ENCODE measurements around the gene MLN.

- no peak for TF ChIP-seq CTCF (conservative IDR thresholded peaks at IDR 0.05; ENCODE audit: low read depth, low read length)
- no peak for TF ChIP-seq CEBPB (IDR thresholded peaks at IDR 0.05; ENCODE audit: low read depth, low read length)
- TF ChIP-seq POLR2A (IDR thresholded peaks at IDR 0.05; ENCODE audit: low read depth, low read length), result no peak
- no peak for TF ChIP-seq RAD21 (IDR thresholded peaks at IDR 0.05; ENCODE audit: low read length)
- no peak for TF ChIP-seq FOS (IDR thresholded peaks at IDR 0.05; ENCODE audit: low read depth, low read length)
- TF ChIP-seq RFX5 (IDR thresholded peaks at IDR 0.05; ENCODE audit: low read depth, low read length), result no peak
Measured at GRCh38 chr6:33776764-33777163, 27.0 kb downstream of the MLN start.
